IPS-NIHi7 (cell line): Measurements from ENCODE around the gene FGGY.

Experiments used
- DNase-seq: peaks from one replicate; pipeline ENCODE4 v3.0.0; 2012; ENCODE audit warnings: mixed read lengths; ENCODE audit errors: extremely low spot score

FGGY gene

GRCh38 chr1:59383963-59384362 is 87.1 kb downstream of the FGGY start:
- no peak for DNase-seq

GRCh38 chr1:59384443-59384842 is 87.5 kb downstream of the FGGY start:
- no peak for DNase-seq

GRCh38 chr1:59388191-59388590 is 91.3 kb downstream of the FGGY start:
- no peak for DNase-seq

GRCh38 chr1:59389847-59390246 is 93.0 kb downstream of the FGGY start:
- no peak for DNase-seq

- no peak for DNase-seq
Measured at GRCh38 chr1:59390307-59390706, 93.4 kb downstream of the FGGY start.

DNA sequence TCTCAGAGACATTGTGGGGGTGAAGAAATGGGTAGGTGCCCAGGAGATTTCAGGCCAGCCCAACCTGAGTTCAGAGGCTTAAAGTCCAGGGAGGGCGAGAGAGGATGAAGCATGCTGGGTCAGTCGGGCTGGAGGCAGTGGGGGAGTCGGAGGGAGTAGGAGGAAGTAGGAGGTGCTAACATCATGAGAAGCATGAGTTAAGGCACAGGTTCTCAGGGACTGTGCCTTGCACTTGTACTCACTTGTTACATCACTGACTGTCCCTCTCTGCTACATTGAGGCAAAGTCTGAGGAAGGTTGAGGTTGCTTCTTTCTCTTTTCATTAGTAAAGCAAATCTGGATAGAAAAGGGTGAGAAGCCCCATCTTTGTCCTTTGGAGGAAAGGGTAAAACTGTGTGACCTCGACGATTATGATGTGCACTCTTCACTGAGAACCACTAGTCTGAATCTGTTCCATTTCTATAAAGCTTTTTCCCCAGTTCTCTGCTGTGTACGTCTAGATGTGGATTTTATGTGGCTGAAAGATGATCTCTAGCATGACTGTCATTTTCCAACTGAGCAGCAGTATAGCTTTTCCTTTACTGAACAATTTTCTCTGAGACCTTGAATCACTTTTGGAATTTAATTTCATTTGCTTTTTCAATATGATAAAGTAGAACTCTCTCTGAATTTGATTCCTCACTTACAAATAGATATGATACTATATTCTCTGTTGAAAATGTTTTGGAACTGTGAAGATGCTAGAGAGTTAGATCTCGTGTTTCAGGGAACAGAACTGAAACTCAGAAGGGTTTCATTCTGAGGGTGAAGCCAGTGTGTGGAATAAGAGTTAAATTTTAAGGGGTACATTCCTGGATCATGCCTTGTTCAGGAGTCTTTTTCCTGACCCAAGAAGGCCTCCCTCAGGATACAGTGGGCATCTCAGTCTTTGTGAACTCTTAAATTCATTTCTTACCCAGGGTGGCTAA is 94.6 kb downstream of the FGGY start:
- DNase-seq = no peak

DNA sequence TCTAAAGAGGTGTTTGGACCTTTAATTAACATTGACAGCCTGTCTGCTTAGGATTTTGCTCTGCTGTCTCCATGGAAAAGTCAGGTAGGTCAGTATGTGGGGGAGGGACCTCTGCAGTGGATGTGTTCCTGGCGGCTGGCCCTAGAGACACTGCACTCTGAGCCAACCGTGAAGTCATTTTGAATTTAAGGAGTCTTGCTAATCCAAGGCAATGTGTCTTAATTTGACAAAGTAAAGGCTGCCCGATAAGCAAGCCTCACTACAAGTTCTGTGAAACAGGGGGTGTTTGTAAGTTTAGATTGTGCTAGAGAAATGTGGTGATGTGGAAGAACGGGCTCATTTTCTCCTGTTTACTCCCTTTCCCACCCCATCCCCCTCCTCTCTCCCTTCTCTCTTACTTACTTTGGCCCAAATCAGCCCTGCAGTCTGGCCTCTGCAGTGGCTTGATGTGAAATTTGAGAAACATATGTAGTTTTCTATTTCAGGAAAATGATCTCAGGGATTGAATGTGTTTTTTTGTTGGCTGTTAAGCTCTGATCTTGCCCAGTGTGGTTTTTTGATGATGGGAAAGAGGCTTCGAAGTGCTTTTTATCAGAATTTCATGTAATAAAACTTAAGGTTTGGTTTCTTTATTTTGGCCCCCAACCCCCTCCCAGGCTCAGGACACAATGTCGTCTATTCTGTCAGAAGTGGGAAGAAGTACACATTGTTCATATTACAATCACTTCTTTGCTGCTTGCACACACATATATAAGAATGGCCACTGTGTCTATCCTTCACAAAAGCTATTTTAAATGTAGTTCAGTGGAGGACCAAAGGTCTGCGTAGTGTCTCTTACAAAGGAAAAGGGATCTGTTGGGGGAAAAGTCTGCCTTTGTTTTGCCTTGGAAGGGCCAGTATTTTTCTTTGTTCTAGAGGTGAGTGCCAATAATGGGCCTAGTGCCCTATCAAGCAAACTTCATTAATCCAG is 96.6 kb downstream of the FGGY start:
- peak; percentile 30 for DNase-seq

DNA sequence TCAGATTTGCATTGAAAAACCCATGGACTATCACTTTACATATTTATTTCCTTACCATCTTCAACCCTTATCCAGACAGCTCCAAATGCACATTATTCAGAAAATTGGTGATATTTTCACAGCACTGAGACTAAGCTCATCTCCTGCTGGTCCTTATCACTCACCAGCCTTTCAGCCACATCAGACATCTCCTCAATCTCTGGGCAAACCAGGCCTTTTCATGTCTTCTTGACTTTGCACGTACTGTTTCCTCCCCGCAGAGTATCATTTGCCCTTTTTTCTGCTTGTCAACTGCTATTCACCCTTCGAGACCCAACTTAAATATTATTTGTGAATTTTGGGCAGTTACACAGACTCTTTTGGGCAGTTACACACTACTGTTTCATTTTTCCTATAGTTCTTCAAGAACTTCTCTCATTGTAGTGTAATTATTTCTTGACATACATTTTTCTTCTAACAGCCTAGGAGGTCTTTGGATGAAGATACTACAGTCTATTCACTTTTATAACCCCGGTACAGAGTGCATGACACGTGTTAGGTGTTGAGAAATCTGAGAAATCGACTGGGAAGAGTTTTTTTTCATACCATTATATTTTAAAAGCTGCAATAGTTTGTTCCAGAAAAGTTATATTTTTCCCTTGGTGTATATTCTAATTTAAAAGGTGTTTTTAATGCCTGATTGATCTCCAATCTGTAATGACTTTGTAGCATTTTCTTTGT is 98.0 kb downstream of the FGGY start:
- no peak for DNase-seq

- DNase-seq = no peak
Measured at GRCh38 chr1:59396387-59396786, 99.5 kb downstream of the FGGY start.

DNA sequence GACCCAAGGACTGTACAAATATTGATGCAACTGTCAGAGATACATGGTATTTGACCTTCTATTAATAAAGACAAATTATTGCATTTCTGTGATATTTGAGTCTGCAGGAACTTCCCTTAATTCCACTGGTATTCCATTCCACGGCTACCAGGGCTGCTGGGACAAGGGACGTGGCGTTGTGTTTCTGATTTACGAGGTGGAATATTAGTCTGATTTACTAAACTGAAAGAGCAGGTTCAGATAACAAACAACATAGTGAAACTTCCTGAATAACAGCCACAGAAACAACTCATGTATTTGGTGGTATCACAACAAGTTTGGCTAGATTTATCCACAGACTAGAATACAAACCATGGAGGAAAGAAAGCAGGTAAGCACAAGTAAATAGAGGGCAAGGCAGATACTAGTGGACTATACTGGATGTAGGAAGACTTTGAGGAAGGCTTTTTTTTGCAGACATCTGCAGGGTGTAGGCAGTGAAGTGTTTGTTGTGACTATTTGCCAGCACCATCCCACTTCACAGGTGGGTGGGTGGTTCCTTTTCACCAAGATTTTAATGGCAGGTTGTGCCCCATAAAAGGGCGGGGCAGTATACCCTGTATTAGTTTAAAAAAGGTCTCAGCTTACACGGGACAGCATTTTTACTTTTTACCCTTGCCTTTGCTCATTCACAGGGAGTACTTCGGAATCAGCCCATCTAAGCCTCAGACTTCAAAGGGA is 100.4 kb downstream of the FGGY start:
- DNase-seq = no peak

- DNase-seq = no peak
Measured at GRCh38 chr1:59399642-59400041, 102.7 kb downstream of the FGGY start.

DNA sequence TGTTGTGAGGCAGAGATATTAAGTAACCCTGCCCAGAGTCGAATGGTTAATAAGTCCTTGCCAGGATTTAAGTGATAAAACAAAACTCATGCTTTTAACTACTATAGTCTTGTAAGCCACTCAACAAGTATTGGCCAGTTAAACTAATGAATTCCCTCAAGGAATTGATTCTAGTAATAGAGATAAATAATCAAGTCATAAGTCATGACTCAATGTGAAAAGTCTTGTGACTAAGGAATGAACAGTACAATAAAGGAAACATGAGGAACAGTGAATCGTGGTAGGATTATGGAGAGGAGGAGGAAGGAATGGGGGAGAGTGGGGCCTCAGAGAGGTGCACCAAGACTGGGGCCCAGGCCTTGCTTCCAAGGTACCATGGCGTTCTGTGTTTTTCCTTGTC is 104.7 kb downstream of the FGGY start:
- DNase-seq = no peak

- DNase-seq = no peak
Measured at GRCh38 chr1:59404796-59405195, 107.9 kb downstream of the FGGY start.

GRCh38 chr1:59406437-59407164 is 109.7 kb downstream of the FGGY start:
- no peak for DNase-seq

GRCh38 chr1:59408608-59409240 is 111.8 kb downstream of the FGGY start:
- DNase-seq = no peak

GRCh38 chr1:59409549-59409948 is 112.7 kb downstream of the FGGY start:
- DNase-seq = no peak

- DNase-seq = no peak
Measured at GRCh38 chr1:59409986-59410385, 113.1 kb downstream of the FGGY start.

GRCh38 chr1:59410457-59410856 is 113.6 kb downstream of the FGGY start:
- no peak for DNase-seq

- DNase-seq = no peak
Measured at GRCh38 chr1:59411147-59411546, 114.3 kb downstream of the FGGY start.
